ENCODE results near the gene TMCC1.

TMCC1 gene

DNA sequence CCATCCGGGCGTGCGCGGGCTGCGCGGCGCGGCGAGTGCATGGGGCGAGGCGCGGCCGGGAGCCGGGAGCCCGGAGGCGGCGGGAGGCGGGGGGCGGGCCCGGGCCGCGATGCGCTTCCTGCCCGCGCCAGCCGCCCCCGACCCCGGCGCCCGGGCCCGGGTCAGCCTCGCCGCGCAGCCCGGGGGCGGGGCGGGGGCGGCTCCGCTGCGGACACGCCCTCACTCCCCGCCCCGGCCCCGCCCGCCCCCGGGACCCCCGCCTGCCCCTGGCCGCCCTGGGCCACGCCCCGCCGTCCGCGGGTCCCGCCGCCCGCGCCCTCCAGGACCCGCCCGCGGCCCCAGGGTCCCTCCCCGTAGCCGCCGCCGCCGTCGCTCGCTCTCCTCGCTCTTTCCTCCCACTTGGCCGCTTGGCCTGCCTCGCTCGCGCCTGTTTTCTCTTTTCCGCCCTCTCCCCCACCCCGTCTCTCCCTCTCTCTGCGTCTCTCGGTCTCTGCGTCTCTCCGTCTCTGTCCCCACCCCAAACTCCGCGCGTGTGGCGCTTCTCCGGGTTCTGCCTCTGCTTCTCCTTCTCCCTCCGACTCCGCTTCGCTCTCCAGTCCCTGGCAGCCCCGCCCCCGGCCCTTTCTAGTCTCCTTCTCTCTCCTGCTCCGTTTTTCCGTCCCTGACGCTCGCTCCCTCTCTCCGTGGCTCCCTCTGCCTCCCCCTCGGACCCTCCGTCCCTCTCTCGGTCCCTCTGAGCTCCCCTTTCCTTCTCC is 286.7 kb downstream of the TMCC1 start, which contains the start of gene PLXND1:
TSS of gene PLXND1 (minus strand) at position 41 of the 755 bp plus-strand sequence. CDS start at position 4, 37 bp downstream.
- no peak for DNase-seq

DNA sequence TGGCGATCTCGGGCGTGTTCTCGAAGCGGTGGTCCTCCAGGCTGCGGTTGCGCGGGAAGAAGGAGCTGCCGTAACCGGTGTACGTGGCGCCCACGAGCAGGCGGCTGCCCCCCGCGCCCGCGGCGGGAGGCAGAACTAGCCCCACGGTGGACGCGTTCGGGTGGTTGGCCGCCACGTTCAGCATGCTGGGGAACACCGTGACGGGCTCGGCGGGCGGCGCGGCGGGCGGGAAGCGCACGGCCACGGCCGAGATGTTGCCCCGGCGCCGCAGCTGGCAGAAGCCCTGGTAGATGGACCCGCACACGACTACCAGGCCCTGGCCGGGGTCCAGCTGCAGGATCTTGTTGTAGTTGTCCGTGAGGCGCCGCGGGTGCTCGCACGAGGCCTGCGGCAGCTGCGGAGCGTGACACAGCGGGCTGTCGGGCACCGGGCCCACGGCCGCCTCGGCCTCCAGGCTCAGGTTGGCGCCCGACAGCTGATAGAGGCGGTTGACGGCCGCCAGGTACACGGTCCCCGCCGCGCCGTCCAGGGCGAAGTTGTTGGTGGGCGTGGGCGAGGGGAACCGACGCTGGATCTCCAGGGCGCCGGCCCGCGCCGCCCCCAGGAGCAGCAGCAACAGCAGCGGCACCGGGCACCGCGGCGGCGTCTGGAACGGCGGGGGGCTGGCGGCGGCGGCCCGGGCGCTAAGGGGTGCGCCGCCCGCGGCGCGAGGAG is 287.4 kb downstream of the TMCC1 start:
- no peak for DNase-seq

DNA sequence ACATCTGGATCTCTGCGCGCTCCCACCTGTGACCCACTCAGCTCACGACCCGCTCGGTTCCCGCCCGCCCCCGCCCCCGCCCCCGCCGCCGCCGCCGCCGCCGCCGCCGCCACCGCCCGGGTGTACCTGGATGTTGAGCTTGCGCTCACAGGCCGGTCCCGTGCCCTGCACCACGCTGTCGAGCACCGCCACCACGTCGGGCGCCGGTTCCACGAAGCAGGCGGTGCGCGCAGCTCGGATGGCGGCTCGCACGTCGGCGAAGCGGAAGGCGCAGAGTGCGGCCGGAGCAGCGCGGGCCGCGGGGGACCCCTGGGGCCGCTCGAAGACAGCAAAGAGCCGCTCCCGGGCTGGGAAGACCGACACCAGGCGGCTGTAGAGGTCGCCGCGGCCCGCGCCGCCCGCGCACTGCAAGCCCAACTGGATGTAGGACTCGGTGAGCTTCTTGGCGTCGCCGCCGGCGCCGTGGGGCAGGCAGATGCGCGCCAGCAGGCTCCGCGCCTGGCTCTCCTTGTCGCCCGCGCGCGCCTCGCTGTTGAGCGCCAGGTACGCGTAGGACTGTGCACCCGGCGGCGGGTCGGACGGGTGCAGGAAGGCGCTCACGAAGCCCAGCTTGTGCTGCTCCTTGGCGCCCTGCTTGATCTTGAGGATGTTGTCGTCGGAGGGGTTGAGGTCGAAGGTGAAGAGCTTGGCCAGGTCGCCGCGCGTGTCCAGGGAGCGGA is 288.1 kb downstream of the TMCC1 start:
- DNase-seq, result no peak

DNA sequence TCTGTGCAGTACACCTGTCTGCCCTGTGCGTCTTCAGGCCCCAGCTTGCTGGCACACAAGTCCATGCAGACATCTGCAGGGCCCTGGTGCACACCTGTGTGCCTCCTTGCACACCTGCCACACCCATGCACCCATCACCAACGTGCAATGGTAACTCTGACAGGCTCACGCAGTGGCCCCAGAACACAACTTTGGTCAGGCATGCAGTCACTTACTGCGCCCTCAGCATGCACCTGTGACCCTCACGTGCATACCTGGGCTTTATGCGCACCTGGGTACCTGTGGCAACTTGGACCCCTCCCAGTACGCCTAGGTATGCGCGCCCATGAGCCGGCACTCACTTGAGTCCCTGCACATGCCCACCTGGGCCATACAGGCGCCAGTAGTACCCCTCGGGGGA is 288.7 kb downstream of the TMCC1 start:
- DNase-seq, result no peak

DNA sequence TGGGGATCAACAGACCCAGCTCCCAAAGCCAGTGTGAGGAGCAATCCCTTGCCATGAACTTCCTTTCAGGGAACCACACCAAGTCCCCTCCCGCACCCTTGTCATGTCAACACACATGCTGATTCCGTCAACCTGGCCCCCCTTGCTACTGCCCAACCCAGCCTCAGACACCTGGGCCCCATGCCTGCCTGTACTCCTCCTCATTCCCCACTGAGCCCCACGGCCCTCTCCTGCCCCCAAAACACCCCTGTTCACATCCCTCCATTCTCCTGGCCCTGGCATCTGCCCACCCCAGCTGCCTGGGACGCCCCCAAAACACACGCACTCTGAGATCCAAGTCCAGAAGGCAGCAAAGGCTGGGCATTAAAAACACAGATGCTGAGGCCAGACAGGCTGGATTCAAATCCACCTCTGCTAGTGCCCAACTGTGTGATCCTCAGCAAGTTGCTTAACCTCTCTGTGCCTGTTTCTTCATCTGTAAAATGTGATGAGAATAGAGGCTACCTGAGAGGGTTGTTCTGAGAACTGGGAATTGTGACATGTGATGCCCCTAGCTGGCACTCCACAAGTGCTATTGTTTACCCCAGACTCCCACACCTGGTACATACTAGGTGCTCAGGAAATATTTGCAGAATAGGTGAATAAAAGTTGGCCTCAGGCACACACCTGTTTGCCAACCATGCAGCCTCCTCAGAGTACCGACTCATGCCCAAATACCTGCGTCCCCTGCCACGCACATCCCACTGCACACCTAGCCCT is 289.3 kb downstream of the TMCC1 start:
- no peak for DNase-seq

DNA sequence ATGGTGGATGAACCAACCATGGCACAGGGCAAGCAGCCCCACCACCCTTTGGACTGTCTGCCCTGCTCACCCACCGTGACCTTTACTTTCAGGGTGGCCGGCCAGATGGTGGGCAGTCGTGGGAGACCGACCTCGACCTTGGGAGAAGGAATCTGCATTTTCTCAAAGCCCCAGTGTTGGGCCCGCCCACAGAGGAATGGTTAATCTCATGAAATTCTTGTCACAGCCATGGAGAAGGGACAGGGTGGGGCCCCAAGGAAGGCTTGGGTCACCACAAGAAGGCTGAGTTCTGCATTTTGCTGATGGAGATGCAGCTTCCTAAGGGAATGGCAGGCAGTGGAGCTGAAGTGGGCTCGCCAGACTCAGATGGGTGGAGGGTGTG is 290.0 kb downstream of the TMCC1 start:
- no peak for DNase-seq

DNA sequence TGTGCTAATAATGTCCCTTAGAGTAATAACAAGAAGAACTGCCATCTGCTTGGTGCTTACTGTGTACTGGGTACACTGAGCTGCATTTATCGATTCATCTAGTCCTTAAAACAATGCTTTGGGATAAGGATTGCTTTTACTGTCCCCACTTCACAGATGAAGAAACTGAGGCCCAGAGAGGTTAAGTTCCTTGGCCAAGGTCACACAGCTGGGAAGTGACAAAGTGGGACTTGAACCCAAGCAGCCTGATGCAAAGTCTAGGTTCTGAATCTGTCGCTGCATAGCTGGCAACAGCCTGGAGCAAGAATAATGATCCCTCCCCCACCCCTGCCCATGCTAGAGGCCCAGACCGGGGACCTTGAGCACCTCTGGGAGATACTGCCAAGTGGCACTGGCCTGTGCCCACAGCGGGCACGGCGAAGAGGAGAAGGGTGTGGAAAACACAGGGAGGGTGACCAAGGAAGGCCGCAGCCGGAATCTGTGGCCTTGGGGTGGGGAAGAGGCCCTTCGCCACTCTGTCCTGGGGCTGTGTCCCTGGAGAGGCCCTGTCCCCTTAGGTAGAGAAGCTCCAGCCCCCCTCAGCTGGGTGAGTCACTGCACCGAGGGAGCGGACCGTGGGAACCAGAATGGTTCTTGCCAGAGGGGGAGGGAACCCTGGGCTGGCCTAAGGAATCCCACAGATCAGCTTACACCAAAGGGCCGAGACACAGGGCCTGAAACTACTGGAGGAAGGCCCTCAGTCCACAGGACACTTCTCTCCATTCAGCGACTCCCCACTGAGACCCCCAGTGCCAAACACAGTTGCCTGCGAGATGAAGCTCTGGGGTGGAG is 290.6 kb downstream of the TMCC1 start:
- no peak for DNase-seq

DNA sequence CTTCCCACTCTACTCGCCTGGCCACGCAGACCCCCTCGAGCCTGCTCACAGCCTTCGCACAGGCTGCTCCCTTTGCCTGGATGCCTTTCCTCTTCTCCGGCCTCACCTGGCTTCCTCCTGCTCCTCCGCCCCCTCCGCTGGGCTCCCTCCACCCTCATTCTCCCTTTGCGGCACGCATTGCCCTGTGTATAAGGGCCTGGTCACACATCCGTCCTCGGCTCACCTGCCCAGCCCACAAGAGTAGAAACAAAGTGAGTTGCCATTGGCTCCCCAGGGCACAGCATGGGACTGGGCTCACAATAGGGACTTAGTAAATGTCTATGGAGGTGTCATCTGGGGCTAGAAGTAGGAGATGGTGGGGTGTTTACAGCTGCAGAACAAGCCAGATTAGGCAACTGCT is 291.2 kb downstream of the TMCC1 start:
- DNase-seq, result no peak

DNA sequence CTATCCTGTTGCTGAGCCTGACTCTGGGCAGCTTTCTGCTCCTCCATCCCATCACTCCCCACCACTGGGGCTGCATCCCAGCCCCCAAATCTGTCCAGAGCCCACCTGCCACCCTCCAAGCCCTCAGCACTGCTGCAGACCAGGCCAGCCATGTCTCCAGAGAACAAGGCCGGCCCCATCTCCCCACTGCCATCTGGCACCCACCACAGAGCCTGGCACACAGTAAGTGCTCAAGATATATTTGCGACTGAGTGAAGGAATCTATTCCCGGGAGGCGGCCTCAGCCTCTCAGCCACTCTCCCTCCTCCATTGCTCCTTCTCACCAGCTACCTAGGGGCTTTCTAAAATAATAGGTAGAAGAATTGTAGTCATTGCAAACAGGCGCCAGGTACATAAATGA is 291.8 kb downstream of the TMCC1 start:
- DNase-seq, result no peak

DNA sequence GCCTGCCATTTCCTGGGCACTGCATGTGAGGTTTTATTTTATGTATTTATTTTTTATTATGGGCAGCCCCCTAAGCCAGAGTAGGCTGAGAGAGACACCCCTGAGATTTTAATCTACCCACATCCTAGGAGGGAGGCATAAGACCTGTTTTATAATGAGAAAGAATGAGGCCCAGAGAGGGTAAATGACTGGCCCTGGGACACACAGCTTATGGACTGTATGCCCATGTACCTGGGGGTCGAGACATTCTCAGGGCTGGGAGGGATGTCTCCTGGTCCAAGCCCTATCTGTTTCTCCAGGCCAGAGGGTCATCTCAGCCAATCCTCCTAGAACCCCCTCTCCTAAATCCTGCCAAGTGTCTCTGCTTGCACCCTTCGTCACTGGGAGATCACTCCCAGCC is 293.2 kb downstream of the TMCC1 start:
- DNase-seq, result no peak

DNA sequence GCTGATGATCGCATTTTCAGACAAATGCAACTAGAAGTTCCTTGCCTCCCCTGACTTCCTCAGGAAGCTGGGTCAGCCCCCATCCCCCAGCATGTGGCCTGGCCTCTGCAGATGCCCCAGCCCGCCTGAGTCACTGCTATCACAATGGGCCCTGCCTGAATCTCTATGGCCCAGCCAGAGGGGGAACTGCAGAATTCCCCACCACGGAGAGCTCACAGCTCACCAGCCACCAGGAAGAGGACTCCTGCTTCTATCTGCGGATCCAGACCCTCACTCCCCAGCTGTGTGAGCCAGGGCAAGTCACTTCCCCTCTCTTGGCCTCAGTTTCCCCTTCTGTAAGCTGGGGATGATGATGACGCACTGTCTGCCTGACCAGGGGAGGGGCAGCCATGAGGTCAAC is 293.9 kb downstream of the TMCC1 start:
- DNase-seq, result no peak

DNA sequence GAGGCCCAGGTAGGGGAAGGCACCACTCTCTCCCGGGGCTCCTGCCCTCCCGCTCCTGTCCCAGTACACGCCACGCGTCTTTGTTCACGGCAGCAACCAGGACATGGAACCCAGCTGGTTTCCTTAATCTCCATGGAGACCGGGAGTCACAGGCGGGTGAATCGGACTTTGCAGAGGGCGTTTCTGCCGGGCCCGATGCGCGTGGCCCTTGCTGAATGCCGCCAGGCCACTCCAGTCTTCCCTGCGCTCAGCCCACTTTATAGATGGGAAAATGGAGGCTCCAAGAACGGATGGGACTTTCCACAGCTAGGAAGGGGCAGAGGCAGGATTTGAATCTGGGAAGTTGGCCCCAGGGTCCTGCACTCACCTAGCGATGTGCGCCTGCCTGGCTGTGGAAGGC is 294.4 kb downstream of the TMCC1 start:
- DNase-seq, result no peak

DNA sequence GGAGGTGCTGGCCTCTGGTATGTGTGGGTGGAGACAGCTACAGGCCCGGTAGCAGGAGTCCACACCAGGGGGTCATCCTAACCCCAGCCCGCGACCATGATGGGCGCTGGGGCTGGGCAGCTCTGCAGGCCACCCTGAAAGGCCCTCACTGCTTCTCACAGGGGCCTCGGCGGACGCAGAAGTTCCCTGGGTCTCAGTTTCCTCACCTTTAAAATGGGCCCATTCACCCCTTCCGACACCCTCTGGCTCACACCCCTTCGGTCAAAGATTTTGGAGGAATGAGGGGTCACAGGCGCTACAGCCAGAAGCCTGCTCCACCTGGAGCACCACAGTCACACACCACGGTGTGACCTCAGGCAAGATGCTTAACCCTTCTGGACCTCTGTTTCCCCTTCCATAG is 295.0 kb downstream of the TMCC1 start:
- DNase-seq, result no peak

DNA sequence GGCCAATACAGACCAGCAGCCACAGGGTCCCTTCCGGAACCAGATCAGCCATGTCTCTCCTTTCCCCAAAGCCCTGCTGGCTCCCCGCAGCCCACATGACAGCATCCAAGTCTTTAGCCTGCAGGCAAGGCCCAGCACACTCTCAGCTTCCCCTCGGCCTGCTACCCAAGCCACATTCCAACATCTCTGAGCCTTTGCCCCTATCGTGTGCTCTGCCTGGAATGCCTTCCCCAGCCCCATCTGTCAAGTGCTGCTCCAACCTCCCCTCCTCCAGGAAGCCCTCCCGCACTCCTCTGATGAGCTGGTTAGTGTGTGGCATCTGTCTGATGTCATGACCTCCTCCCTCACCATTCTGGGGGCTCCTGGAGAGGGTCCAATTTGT is 295.5 kb downstream of the TMCC1 start:
- DNase-seq, result no peak

All from NCI-H187 (cell line).